Hematopoietic multipotent progenitor cell treated with erythropoietin and hydrocortisone succinate and interleukin-3 and kit ligand, for 4 days (in vitro differentiated cells): Measurements from ENCODE around the gene ZMYM3.

Experiments used
- DNase-seq: peaks from one replicate; pipeline ENCODE4 v3.0.0-alpha.2; 2015

Gene ZMYM3

DNA sequence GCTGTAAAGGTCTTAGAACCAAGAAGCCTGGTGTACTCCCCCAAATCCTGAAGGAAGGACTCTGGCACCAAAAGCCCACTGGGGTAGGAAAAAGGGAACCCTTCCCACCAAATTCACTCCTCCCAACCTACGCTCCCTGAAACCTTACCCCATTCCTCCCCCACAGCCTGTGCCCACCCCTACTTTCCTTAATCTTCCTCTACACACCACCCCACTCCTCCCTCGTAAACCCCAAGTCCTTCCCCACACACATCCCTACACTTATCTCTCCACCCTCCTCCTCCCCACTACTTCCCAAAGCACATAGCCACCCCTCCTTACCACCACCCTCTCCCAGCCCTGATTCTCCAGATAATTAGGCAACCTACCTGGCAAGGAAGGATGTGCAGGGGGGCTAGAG lies 1.7 kb downstream of the ZMYM3 start:
- DNase-seq = no peak

DNA sequence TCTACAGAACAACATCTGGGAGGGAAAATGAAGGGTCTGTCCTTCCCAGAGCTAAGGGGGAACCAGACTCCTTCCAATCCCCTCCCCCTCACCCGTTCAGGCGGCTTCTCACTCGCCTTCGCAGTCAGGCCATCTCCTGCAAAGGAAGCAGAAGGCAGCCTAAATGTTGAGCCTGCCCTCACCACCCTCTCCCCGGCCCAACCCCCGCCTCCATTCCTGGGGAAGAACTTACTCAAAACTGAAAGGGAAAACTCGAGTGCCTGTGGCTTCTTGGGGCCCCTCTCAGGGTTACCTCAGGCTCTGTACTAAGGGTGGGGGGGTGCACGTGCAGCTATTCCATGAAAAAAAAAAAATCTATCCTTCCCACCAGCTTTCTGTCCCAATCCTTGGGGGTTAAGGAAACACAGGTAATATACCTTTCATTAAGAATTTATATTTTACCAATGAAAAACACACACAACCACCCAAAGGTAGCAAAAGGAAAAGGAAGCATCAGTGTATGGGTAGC lies 2.4 kb downstream of the ZMYM3 start:
- DNase-seq = peak; percentile 31

DNA sequence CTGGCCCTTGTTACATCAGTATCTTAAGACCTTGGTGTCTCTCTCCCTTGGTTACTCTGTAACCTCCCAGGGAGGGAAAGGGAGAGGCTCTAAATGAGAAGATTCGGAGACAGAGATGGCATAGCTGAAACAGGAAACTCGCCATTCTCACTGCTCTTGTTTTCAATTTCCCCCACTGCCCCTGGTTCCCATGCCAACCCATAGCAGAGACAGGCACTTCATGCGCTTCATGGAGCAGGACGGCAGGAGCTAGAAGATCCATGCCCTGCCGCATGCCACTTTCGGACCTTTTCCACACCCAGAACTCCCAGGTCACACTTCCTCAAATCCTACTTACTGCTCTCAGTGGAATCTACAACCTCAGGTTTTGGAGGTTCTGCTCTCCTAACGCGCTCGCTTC lies 3.1 kb downstream of the ZMYM3 start:
- DNase-seq = no peak

DNA sequence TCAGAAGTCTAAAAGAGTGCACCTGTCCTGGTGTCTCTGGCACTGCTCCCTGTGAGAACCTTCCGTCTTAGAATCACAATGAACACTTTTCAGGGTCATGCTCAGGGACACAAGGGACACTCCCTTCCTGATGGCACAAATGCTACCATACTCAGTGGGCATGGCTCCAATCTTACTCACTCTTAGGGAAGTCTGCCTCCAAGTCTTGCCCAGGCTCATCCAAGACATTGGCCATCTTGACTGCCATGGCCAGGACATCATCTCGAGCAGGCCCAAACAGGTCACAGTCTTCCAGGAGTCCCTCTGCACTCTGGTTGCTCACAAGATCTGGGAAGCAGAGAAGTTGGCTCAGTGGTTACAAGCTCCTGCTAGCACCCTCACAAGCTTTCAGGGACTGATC lies 8.8 kb downstream of the ZMYM3 start:
- DNase-seq = no peak

DNA sequence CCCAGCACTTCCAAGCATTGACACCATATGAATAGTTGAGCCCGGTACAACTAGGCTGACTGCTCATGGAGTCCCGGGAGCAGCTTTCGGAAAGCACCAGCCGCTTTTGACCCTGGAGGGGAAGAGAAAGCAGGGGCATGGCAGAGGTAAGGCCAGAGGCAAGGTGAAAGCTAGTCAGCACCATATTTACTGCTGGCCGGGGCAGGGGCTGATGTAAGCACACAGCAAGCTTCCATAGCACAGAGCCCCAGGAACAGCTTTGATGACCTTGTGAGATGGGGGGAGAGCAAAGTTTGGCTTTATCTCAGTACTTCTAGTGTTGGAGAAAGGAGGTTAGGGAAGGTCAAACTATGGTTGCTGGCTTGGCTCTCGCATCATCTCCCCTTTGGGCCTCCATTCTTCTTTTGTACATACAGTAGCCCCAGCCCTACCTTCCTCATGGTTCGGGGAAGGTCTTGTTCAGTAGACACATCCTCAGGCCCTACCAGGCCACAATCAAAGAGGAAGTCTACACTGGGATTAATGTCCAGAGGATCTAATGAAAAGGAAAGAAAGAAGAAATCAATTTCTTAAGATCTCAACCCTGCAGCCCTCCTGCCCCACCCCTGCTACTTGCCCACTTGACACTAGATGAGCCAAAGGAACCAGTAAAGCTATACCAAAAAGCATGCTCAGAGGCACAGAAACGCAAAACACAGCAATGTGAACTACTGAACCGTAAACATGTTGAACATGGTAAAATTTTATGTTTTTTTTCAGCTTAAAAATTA lies 9.4 kb downstream of the ZMYM3 start:
- DNase-seq = no peak

DNA sequence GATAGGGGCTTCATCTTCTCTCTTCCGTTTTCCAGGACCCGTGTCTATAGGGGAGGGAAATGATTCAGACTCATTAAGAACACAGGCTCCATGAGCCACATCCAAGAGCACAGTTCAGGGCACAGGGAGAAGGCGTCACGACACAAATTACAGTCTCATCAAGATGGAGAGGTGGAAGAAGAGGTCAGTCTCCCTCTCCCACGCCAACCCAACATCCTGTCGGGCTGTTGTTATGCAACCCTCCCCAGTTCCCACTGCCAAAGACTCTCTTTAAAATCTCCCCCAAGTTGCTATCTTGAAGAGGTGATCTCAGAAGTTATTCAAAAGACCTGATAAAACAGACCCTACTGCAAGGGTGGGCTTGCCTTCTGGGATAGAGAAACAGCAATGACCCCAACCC lies 12.6 kb downstream of the ZMYM3 start:
- no peak for DNase-seq

DNA sequence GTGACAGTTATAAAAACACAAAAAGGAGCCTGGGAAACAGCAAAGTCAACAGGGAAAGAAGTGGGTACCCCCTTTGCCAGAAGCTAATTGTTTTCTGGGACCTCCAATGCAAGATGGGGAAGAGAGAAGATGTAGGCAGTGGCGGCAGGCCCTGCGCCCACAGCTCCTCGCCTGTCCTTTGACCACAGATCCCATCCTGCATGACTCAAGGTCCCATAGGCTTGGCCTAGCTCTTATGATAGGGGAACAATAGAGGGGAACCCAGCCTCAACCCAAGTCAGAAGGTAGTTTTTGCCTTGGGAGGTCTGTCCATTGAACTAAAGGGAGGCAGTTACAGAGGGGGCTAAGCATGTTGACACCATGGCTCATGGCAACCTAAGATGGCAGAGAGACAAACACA lies 14.2 kb downstream of the ZMYM3 start:
- no peak for DNase-seq

DNA sequence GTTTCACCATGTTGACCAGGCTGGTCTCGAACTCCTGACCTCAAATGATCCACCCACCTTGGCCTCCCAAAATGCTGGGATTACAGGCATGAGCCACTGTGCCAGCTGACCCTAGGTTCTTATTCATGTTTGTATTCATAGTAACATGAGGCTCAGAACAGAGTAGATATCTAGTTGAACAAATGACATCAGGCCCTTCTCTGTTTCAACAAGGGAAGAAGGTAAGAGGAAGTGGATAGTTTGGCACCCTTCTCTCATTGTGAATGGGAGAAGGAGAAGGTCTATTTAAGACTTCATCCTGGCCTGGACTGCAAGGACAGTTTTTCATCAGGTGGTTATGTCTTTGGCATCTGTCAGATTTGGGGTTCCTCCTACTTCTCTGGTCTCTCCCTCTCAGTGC lies 17.1 kb downstream of the ZMYM3 start:
- DNase-seq = no peak

DNA sequence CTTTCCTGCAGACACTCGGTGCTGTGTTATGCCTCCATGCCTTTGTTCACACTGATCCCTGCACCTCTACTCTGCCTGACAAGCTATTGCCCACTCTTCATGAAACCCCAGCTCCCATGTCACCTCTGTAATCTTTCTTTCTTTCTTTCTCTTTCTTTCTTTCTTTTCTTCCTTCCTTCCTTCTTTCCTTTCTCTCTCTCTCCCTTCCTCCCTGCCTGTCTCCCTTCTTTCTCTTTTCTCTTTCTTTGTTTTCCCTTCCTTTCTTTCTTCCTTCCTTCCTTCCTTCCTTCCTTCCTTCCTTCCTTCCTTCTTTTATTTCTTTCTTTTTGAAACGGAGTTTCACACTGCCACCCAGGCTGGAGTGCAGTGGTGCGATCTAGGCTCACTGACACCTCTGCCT lies 18.5 kb downstream of the ZMYM3 start:
- DNase-seq = no peak

DNA sequence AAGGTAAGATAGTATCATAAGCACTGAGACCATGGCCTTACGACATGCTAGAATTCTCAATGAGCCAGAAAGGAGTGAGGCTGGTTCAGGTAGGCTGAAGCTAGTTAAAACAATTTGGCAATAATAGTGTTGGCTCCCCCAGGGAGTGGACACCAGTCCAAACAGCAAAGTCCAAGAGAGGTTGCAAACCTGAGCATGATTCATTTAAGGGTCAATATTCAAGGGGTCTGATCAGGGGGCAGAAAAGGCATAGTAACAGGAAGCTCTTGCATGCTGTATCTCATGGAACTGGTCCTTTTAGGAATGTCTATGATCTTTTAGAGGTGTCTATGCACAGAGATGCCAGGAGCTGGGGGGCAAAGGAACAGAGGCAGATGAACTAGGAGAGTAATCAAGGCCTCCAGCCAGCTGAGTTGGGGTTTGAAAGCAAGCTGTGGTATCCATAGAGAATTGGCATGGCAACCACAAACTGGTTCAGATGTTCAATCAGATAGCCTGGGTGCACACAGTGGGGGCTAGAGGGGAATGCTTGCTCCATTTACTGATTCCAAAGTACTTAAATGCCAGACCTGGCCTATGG lies 25.8 kb downstream of the ZMYM3 start:
- DNase-seq = peak; percentile 33

DNA sequence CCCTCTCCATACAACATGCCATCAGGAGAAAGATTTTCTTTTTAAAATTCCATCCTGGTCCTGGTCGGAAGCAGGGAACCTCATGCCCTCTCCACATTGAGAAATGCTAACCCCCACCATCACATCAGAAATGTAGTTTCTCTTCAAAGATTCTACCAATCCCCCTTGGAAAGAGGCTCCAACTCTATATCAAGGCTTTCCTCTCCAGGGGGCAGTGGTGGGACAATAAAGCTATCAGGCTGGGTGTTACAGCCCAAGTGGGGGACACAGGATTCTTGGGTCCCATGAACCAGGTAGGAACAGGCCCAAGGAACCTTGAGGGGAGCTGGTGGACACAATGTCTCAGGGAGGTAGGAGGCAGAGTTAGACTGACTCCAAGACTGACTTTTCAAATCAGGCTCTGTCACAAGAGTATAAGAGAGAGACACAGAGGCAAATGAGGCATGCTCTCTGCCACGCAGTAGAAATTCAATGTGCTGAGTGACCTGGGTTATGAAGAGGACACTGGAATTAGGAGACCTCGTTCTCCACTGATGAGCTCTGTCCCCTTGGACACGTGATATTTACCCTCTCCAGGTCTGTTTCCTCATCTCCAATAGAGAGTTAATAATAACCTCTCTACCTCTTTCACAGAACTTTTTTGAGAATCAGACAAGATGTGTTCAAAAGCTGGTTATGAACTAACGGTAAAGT lies 26.4 kb downstream of the ZMYM3 start:
- peak; percentile 13 for DNase-seq

DNA sequence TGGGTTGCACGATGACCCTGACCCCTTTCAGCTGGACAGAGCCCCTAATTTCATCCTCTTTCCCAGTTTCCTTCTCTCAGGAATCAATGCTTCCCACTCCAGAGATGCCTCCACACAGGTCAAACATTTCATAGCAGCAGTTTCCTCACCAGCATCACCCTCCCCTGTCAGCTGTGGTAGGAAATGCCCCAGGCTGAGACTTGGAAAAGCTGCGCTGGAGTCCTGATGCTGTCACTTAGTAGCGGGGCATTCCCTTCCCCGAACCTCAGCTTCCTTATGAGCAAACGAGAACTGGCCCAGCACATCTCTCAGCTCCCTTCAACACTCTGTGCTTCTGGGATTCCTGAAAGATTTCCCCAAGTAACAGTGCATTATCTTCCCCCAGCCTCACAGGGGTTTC lies 28.3 kb downstream of the ZMYM3 start:
- DNase-seq = no peak

DNA sequence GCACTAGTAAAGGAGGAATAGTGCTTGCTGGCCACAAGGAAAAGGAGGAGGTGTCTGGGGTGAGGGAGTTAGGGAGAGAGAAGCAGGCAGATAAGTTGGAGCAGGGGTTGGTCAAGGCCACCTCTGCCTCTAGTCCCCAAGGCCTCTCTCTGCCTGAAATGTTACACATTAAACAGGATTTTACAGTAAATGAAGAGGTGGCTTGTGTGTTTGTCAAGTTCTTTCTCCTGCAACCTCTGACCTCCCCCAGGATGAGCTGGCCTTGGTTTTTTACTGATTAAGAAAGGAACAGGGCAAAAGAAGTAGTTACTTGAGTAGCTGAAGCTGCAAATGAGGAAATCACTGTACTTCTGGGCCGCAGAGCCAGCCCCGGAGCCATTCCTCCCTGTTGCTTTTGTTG lies 28.9 kb downstream of the ZMYM3 start:
- DNase-seq = no peak

DNA sequence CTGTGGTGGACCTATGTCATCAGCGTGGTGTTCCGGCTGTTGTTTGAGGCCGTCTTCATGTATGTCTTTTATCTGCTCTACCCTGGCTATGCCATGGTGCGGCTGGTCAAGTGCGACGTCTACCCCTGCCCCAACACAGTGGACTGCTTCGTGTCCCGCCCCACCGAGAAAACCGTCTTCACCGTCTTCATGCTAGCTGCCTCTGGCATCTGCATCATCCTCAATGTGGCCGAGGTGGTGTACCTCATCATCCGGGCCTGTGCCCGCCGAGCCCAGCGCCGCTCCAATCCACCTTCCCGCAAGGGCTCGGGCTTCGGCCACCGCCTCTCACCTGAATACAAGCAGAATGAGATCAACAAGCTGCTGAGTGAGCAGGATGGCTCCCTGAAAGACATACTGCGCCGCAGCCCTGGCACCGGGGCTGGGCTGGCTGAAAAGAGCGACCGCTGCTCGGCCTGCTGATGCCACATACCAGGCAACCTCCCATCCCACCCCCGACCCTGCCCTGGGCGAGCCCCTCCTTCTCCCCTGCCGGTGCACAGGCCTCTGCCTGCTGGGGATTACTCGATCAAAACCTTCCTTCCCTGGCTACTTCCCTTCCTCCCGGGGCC lies 29.7 kb downstream of the ZMYM3 start:
- DNase-seq = no peak

DNA sequence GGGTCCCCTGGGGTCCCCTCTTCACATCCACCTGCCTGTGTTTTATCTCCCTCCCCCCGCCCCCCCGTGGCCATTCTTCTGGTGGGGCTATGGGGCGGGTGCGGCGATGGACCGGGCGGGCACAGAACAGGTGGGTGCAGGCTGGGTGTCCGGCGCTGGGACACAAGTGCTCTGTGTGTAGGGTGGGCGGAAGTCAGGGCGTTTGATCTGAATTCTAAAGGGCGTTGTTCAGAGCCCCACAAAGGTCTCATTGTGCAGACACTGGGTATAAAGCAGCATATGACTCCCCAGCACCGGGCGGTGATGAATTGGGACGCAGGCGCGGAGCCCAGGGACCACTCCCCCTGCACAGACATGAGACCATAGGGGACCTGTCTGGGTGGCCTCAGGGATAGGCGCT lies 31.0 kb downstream of the ZMYM3 start, which contains the start of gene GJB1:
Gene GJB1 (plus strand): TSS at position 296 of the 400 bp plus-strand sequence. CDS start 484 bp downstream, outside the sequence.
- DNase-seq = no peak

DNA sequence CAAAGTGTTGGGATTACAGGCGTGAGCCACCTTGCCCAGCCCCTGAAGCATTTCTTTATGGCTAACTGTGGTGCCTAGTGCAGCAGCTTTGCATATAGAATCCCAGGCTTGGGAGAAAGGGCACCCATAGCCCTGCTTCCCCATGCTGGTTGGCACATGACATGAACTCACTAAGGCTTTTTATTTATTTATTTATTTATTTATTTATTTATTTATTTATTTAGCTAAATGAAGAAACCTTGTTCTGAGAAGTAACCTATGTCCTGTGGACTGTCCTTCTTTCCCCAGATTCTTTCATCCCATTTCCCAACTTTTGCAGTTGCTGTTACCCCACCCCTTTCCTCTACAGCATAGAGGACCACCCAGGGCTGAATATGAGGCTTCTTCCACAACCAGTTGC lies 32.8 kb downstream of the ZMYM3 start:
- DNase-seq = no peak

DNA sequence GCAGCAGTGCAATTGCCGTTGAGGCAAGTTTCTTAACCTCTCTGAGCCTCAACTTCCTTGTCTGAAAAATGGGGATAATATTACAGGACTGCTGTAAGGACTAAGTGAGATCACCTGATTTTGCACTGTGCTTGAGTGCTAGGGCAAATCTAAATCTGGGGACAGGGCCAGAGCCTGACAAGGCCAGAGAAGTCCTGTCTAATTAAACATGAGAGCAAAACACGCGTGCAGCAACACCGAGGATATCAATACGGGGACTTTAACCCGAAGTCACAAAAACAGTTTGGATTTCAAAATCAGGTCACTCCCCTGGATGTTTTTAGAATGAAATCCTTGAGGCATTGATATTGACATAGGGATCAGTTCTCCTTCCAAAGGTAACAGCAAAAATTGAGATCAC lies 36.6 kb downstream of the ZMYM3 start:
- no peak for DNase-seq

DNA sequence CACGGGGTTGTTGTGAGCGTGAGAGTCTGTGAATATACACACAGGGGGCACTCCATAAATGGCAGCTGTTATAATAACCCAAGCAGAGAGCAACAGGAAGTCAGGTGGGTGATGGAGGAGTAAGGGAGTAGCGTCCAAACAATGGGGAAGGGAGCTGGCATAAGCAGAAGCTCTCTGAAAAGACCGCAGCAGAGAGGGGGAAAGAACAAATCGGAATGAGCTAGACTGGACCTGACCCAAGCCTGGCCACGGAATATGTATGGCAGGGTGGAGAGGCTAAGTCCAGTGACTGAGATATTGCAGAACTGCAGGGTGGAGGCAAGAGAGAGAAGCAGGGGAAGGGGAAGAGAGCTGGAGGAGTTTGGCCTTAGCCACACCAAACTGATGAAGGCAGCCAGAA lies 37.5 kb downstream of the ZMYM3 start:
- no peak for DNase-seq

DNA sequence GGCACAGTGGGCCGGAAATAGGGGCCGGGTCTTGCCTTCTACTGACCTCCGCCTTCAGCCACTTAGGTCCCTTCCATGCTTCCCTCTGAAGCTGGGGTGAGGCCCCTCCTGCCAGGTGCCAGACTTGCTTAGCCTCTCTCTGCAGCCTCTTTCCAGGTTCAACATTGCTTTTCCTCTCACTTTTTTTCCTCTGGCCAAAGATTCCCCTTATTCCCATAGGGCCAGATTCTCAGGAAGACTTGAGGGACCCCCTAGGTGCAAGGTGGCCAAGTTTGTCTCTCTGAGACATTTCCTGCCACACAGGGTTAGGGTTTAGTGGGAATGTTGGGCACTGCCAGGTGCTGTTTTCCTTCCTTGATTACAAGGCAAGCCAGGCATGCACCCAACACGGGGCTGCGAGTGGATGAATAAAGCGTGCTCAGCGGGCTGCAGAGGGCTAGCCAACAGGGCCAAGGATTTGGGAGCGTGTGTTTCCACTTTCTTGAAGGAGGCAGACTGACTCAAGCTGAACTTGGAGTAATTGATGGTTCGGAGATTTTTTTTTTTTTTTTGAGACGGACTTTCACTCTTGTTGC lies 38.5 kb downstream of the ZMYM3 start:
- DNase-seq = no peak

DNA sequence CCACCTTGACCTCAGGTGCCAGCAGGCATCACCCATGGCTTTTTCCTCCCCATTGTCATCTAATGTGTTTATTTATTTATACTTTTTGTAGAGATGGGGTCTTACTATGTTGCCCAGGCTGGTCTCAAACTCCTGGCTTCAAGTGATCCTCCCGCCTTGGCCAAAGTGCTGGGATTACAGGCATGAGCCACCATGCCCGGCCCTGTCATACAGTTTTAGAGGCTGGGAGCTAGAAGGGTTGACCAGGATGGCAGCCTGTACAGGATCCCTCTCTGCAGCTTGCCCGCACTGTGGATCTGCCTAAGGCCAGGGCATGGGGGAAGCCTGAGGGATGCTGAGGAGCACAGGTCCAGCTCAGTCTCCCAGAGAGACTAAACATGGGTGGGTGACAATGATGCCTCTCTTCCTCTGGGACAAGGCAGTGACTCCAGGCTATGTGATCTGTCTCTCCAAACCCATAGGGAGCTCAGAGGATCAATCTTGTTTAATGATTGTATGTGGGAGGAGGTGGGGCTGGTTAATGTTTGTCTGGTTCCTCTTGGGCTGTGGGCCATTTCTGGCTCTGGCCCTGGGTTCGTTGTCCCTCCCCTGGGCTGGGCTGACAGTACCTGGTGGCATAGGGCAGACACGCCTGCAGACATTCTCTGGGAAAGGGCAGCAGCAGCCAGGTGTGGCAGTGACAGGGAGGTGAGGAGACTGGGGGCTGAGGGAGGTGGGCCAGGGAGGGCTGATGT lies 39.2 kb downstream of the ZMYM3 start:
- no peak for DNase-seq

DNA sequence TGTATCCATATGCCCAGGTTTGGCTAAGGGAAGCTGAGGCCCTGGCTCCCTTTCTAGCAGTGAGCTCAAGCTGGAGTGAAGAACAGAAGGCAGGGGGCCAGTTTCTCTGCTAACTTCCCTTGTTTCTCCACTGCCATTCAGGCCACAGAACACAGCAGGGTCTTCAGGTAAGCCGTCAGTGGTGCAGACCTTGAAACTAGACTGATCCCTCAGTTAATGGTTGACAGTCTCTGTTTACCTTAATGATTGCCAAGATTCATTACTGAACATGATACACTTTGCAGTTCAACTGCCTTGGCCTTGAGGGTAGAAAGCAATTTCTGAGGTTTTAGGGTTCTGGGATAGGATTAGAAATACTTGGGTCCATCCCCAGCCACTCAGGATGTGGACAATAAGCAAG lies 39.8 kb downstream of the ZMYM3 start:
- DNase-seq = no peak

DNA sequence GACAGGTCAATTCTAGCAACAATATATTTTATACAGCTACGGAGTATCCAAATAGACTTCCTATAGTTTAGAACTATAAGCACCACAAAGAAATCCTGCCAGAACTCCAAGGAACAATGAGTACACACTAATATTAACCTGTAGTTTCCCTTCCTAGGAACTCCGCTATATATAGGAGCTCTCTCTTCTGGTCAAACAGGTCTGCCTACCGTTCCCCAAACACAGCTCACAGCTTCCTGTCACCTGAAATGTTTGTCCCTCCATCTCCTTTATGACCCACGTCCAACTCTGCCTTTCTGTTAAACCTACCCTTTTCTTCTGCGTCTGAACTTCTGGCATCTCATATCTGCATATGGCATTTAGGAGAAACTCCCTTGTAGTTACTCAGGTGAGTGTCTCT lies 41.4 kb downstream of the ZMYM3 start:
- DNase-seq = no peak

DNA sequence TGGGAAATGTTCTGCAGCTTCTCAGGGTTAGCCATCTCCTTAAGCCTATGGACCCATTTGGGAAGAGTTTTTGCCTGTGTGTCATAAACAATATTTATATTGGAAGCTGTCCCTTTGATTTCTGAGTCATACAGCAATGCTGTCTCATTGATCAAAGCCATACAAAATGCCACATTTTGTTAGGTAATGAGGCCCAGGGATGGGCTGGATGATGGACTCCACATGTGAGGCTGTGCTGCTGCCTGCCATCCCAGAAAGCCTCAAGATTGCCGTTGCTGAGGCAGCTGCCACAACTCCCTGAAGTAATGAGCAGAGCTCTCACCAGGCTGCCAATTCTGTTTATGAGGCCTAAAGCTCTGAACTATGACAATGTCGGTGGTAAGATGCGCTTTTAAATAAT lies 43.1 kb downstream of the ZMYM3 start:
- DNase-seq = no peak
